ENCODE measurements around the gene CCDC187.

DNA sequence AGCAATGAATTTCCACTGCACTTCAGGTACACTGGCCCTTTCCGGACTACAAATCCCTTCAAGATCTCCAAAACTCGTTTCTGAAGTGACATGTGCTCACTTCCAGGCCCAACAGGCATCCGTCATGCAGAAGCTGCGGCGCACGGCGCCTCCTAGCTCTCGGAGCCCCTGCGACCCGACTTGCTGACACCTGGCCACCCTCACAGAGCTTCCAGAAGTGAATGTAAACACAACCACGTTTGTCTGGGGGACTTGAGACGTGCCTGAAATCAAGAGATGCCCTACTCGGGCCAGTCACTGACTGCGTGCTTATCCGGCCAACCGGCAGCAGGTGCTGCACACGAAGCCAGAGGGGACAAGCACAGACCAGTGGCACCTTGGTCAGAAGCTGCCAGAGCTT, 94.1 kb downstream of the CCDC187 start:
- no peak for TF ChIP-seq EZH2 (IDR thresholded peaks at IDR 0.05; ENCODE audit: borderline replicate concordance, low read depth, low read length, poor library complexity, severe bottlenecking)
- TF ChIP-seq, protein P1, sequence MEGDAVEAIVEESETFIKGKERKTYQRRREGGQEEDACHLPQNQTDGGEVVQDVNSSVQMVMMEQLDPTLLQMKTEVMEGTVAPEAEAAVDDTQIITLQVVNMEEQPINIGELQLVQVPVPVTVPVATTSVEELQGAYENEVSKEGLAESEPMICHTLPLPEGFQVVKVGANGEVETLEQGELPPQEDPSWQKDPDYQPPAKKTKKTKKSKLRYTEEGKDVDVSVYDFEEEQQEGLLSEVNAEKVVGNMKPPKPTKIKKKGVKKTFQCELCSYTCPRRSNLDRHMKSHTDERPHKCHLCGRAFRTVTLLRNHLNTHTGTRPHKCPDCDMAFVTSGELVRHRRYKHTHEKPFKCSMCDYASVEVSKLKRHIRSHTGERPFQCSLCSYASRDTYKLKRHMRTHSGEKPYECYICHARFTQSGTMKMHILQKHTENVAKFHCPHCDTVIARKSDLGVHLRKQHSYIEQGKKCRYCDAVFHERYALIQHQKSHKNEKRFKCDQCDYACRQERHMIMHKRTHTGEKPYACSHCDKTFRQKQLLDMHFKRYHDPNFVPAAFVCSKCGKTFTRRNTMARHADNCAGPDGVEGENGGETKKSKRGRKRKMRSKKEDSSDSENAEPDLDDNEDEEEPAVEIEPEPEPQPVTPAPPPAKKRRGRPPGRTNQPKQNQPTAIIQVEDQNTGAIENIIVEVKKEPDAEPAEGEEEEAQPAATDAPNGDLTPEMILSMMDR (conservative IDR thresholded peaks at IDR 0.05; ENCODE audit: low read depth, low read length) = no peak
